H1 (cell line): ENCODE measurements around the gene KRT1. TPM values are rescaled to one million over a fixed set of nuclear protein-coding genes. Genes with fewer than 3 reads are reported as not detected.

Experiments used
- CTCF ChIA-PET: fragments of 300-600 bp; sonication (Branson Sonifier 250); formaldehyde crosslinking; loops from one replicate; lab custom pipeline; 2021; ENCODE audit not compliant: partially characterized antibody; lab: Charles Lee
- POLR2A ChIA-PET: fragments of 300-600 bp; sonication (Branson Sonifier 250); formaldehyde crosslinking; loops from one replicate; lab custom pipeline; 2021; ENCODE audit warnings: inconsistent platforms; ENCODE audit not compliant: partially characterized antibody; lab: Charles Lee
- DNase-seq, 2 experiments: peaks; one replicate each; pipeline versions ENCODE4 v3.0.0 to v3.0.0-alpha.2; 2010 to 2022; ENCODE audit warnings: low spot score in 2 of 2, low read depth in 1 of 2, mixed read lengths in 1 of 2
- FAIRE-seq: peaks from 2 replicates; lab custom pipeline; 2011; peaks lifted over from hg19 to GRCh38; lab: Jason Lieb, UNC
- H2AFZ ChIP-seq: 2 replicates; pipeline ENCODE4 v1.8.1; 2012; ENCODE audit warnings: low read length, inconsistent platforms
- H2AK5ac ChIP-seq: 2 replicates; pipeline ENCODE4 v1.6.1; 2013; ENCODE audit warnings: low read depth, low read length
- H2BK120ac ChIP-seq: replicated peaks from 2 replicates; pipeline ENCODE3; 2013; ENCODE audit warnings: low read depth, low read length, inconsistent platforms
- H2BK12ac ChIP-seq: 2 replicates; pipeline ENCODE4 v1.6.1; 2013; ENCODE audit warnings: low read depth, low read length
- H2BK15ac ChIP-seq: 2 replicates; pipeline ENCODE4 v1.6.1; 2013; ENCODE audit warnings: low read length
- H2BK20ac ChIP-seq: 2 replicates; pipeline ENCODE4 v1.6.1; 2013; ENCODE audit warnings: low read length
- H2BK5ac ChIP-seq: 2 replicates; pipeline ENCODE4 v1.6.1; 2013; ENCODE audit warnings: low read depth, low read length
- H3K14ac ChIP-seq: 2 replicates; pipeline ENCODE4 v1.6.1; 2013; ENCODE audit warnings: inconsistent platforms; ENCODE audit not compliant: insufficient read length
- H3K18ac ChIP-seq: 2 replicates; pipeline ENCODE4 v1.6.1; 2013; ENCODE audit warnings: low read length; ENCODE audit errors: extremely low read depth
- H3K23ac ChIP-seq: 2 replicates; pipeline ENCODE4 v1.6.1; 2013; ENCODE audit warnings: inconsistent platforms; ENCODE audit not compliant: insufficient read length
- H3K23me2 ChIP-seq: 2 replicates; pipeline ENCODE4 v1.6.1; 2013; ENCODE audit warnings: low read depth, low read length
- H3K27ac ChIP-seq: 2 replicates; pipeline ENCODE4 v1.6.1; 2011; ENCODE audit warnings: low read depth, low read length, inconsistent platforms
- H3K27me3 ChIP-seq, 4 experiments: replicated peaks in 1 of 4; 1 replicate in 1 of 4; 2 replicates in 3 of 4; pipeline versions ENCODE4 v1.6.1 to v1.8.1; 2011 to 2013; ENCODE audit warnings: low read length in 3 of 4, mild to moderate bottlenecking in 3 of 4, inconsistent platforms in 2 of 4, mixed read lengths in 2 of 4, moderate library complexity in 1 of 4; ENCODE audit not compliant: control insufficient read depth in 3 of 4, insufficient read depth in 3 of 4; ENCODE audit errors: extremely low read depth in 1 of 4
- H3K36me3 ChIP-seq, 4 experiments: 2 replicates each; pipeline versions ENCODE4 v1.6.1 to v1.8.1; 2011 to 2013; ENCODE audit warnings: mild to moderate bottlenecking in 4 of 4, low read length in 3 of 4, moderate library complexity in 2 of 4, control low read depth in 1 of 4, inconsistent platforms in 1 of 4; ENCODE audit not compliant: insufficient read depth in 4 of 4, control insufficient read depth in 2 of 4
- H3K4ac ChIP-seq: replicated peaks from 2 replicates; pipeline ENCODE3; 2013; ENCODE audit warnings: low read length, low read depth, mixed read lengths, inconsistent platforms; ENCODE audit not compliant: insufficient read length
- H3K4me1 ChIP-seq, 4 experiments: replicated peaks in 1 of 4; 1 replicate in 1 of 4; 2 replicates in 3 of 4; pipeline versions ENCODE4 v1.6.1 to v1.8.1; 2011 to 2013; ENCODE audit warnings: low read length in 3 of 4, inconsistent platforms in 2 of 4, mixed read lengths in 1 of 4; ENCODE audit not compliant: insufficient read depth in 4 of 4, control insufficient read depth in 3 of 4
- H3K4me2 ChIP-seq, 2 experiments: 2 replicates each; pipeline versions ENCODE4 v1.6.1 to v1.8.1; 2011 to 2013; ENCODE audit warnings: low read depth in 2 of 2, low read length in 2 of 2, control low read depth in 1 of 2, inconsistent platforms in 1 of 2, mild to moderate bottlenecking in 1 of 2; ENCODE audit not compliant: insufficient read depth in 1 of 2
- H3K4me3 ChIP-seq, 4 experiments: fragments of 200-600, 300-600 bp in 1 of 4; sonication (generic), shearing (Covaris generic), sonication (Bioruptor Twin) in 1 of 4; 2 replicates each; pipeline versions ENCODE4 v1.5.1 to v1.8.1; 2011 to 2016; ENCODE audit warnings: low read length in 4 of 4, low read depth in 3 of 4, control low read depth in 2 of 4, inconsistent platforms in 2 of 4, mild to moderate bottlenecking in 2 of 4, mixed read lengths in 1 of 4, moderate library complexity in 1 of 4; ENCODE audit not compliant: insufficient read depth in 2 of 4; ENCODE audit errors: extremely low read depth in 1 of 4
- H3K56ac ChIP-seq: replicated peaks from 2 replicates; pipeline ENCODE3; 2013; ENCODE audit warnings: low read depth, mild to moderate bottlenecking, mixed read lengths, low read length, inconsistent platforms; ENCODE audit not compliant: insufficient read length
- H3K79me1 ChIP-seq: 2 replicates; pipeline ENCODE4 v1.6.1; 2013; ENCODE audit warnings: low read depth, low read length, control low read depth
- H3K79me2 ChIP-seq, 2 experiments: 2 replicates each; pipeline versions ENCODE4 v1.6.1 to v1.8.1; 2012 to 2013; ENCODE audit warnings: low read length in 2 of 2, mild to moderate bottlenecking in 2 of 2, inconsistent platforms in 1 of 2; ENCODE audit not compliant: insufficient read depth in 2 of 2, control insufficient read depth in 1 of 2
- H3K9ac ChIP-seq, 4 experiments: replicated peaks in 1 of 4; 1 replicate in 1 of 4; 2 replicates in 3 of 4; pipeline versions ENCODE4 v1.6.1 to v1.8.1; 2011 to 2013; ENCODE audit warnings: low read depth in 3 of 4, low read length in 3 of 4, control low read depth in 2 of 4, mild to moderate bottlenecking in 2 of 4, moderate library complexity in 2 of 4, inconsistent platforms in 1 of 4; ENCODE audit errors: extremely low read depth in 1 of 4
- H3K9me3 ChIP-seq, 2 experiments: 2 replicates each; pipeline versions ENCODE4 v1.6.1 to v1.8.1; 2012 to 2013; ENCODE audit warnings: mild to moderate bottlenecking in 2 of 2, moderate library complexity in 2 of 2, control low read depth in 1 of 2, inconsistent platforms in 1 of 2, low read depth in 1 of 2, low read length in 1 of 2, mixed read lengths in 1 of 2; ENCODE audit not compliant: insufficient read depth in 2 of 2
- H4K20me1 ChIP-seq, 2 experiments: replicated peaks in 1 of 2; 2 replicates each; pipeline versions ENCODE3 to v1.8.1; 2011 to 2013; ENCODE audit warnings: inconsistent platforms in 2 of 2, low read length in 2 of 2, mild to moderate bottlenecking in 1 of 2; ENCODE audit not compliant: insufficient read depth in 2 of 2, control insufficient read depth in 1 of 2
- H4K5ac ChIP-seq: 2 replicates; pipeline ENCODE4 v1.6.1; 2013; ENCODE audit warnings: low read length, low read depth, mixed read lengths, inconsistent platforms; ENCODE audit not compliant: insufficient read length
- H4K8ac ChIP-seq: 2 replicates; pipeline ENCODE4 v1.8.0; 2013; ENCODE audit warnings: mild to moderate bottlenecking, moderate library complexity, low read length, inconsistent platforms; ENCODE audit not compliant: insufficient read depth; ENCODE audit errors: extremely low read depth
- H4K91ac ChIP-seq: replicated peaks from 2 replicates; pipeline ENCODE3; 2013; ENCODE audit warnings: low read length, mixed read lengths, inconsistent platforms; ENCODE audit not compliant: insufficient read length
- ASH2L ChIP-seq: fragments of 200-600, 300-600 bp; sonication (generic); IDR thresholded peaks from one replicate; pipeline ENCODE4 v1.7.1; 2017; ENCODE audit warnings: low read length
- BRCA1 ChIP-seq: IDR thresholded peaks from 2 replicates; pipeline ENCODE4 v1.6.1; 2012; ENCODE audit warnings: low read depth, low read length, improper control_type of control experiment
- E2F6 ChIP-seq: IDR thresholded peaks from 2 replicates; pipeline ENCODE4 v1.6.1; 2012; ENCODE audit warnings: inconsistent platforms
- GABPA ChIP-seq: IDR thresholded peaks from 2 replicates; pipeline ENCODE4 v1.6.1; 2011; ENCODE audit warnings: mild to moderate bottlenecking, low read length, moderate library complexity, borderline replicate concordance; ENCODE audit not compliant: insufficient read depth
- NRF1 ChIP-seq: IDR thresholded peaks from 2 replicates; pipeline ENCODE4 v1.6.1; 2011; ENCODE audit warnings: mild to moderate bottlenecking, low read depth, low read length, improper control_type of control experiment
- WGBS, 2 experiments: shearing (Covaris generic) in 1 of 2; methylation state at CpG; one replicate each; pipeline versions ENCODE4 v1.1.6 to v1.1.7; 2013 to 2015; ENCODE audit warnings: low lambda C conversion rate in 2 of 2, mixed read lengths in 2 of 2, inconsistent platforms in 1 of 2, low coverage in 1 of 2, missing lambda C conversion rate in 1 of 2; ENCODE audit not compliant: insufficient replicate concordance in 2 of 2, insufficient coverage in 1 of 2, insufficient read length in 1 of 2; ENCODE audit errors: extremely low coverage in 1 of 2, missing lambda C conversion rate in 1 of 2; 5-methylcytosine and 5-hydroxymethylcytosine counted together
- polyA plus RNA-seq, 7 experiments: library from polyadenylated mRNA; depleted of rRNA in 3 of 7; stranded (reverse) in 5 of 7; unstranded in 2 of 7; fragments of >200 nt in 5 of 7; fragments of 200-250 nt in 2 of 7; gene quantifications; 1 replicate in 5 of 7; 2 replicates in 1 of 7; 4 replicates in 1 of 7; pipeline versions ENCODE4 v1.2.1 to v1.2.3, GENCODE V29; 2011 to 2013; ENCODE audit warnings: missing spikeins in 2 of 7, mixed read lengths in 2 of 7
- total RNA-seq: library from RNA; stranded (reverse); fragmentation: NEBNext Ultra II Directional; extraction: Animal tissue kit (Norgen Biotek cat#: 25700); gene quantifications from 2 replicates; pipeline ENCODE4 v1.2.1, GENCODE V29; 2021

Gene KRT1
- total and polyA plus RNA-seq, 2 of the 8 experiments (the other 6 are each of a cell fraction or from before 2014, with no cell fraction given), result not detected

GRCh38 chr12:52696588-52696987, 16.4 kb upstream of the KRT1 start:
- POLR2A ChIA-PET, result no interaction called here
- no peak overlapping the region for H4K8ac ChIP-seq

More at GRCh38 chr12:52696588-52696987, 16.4 kb upstream of the KRT1 start:
- no peak for FAIRE-seq
- no peak overlapping the region for H3K14ac ChIP-seq
- no peak overlapping the region for H4K5ac ChIP-seq
- H2BK20ac ChIP-seq, result no peak overlapping the region
- no peaks in the 10 kb centered on the region for H3K79me1 ChIP-seq
- CTCF ChIA-PET, result interaction anchor here (0.6 to 1.1 kb wide), 3 partner anchors 29 to 170 kb away, joined by 3 to 6 read pairs (median 3); no protein-coding TSS in a partner anchor
- no peak overlapping the region for H2BK120ac ChIP-seq
- H4K91ac ChIP-seq, result no peak overlapping the region
- 80% methylated on average over 3 of the region's 3 CpGs; no CpG with 5 or more reads in 1 of the 2 experiments for WGBS, 2 experiments
- no peaks in the 10 kb centered on the region for H3K36me3 ChIP-seq
- H3K56ac ChIP-seq, result no peak overlapping the region
- H3K4me2 ChIP-seq, result no peak overlapping the region
- no peak overlapping the region for H3K9ac ChIP-seq
- no peaks in the 10 kb centered on the region; a peak in 1 of 7 replicates for H3K4me1 ChIP-seq
- TF ChIP-seq E2F6, result no peak
- no peak for TF ChIP-seq BRCA1
- TF ChIP-seq ASH2L, result no peak
- no peak for TF ChIP-seq NRF1
- TF ChIP-seq GABPA, result no peak
- H4K20me1 ChIP-seq, result peaks cover 0 to 2% of the 10 kb centered on the region in 2 experiments
- H2BK5ac ChIP-seq, result no peak overlapping the region
- H3K9me3 ChIP-seq, result no peaks in the 10 kb centered on the region
- H3K27me3 ChIP-seq, result peaks cover 0 to 12% (median 2%) of the 10 kb centered on the region in 4 experiments; a peak in 5 of 7 replicates
- no peak overlapping the region for H3K27ac ChIP-seq
- H3K23ac ChIP-seq, result no peak overlapping the region
- H2AFZ ChIP-seq, result no peak overlapping the region
- H2BK15ac ChIP-seq, result no peak overlapping the region
- DNase-seq, result no peak
- no peaks in the 10 kb centered on the region for H3K23me2 ChIP-seq
- H3K4me3 ChIP-seq, result no peak overlapping the region
- H2BK12ac ChIP-seq, result no peak overlapping the region
- H3K4ac ChIP-seq, result no peak overlapping the region
- no peaks in the 10 kb centered on the region for H3K79me2 ChIP-seq
- H2AK5ac ChIP-seq, result no peak overlapping the region
- H3K18ac ChIP-seq, result no peak overlapping the region
